NCI-H526 treated with DMSO at 0.1 percent for 48 hours (cell line): ENCODE results near the gene CD1E.
"Not testable (repeated sequence)": the region's sequence is repeated elsewhere in the genome, so short reads cannot be mapped to it uniquely, and the experiment has no call there.

Experiments
- DNase-seq: peaks from one replicate; lab custom pipeline; 2025; lab: John Stamatoyannopoulos, UW

Gene CD1E

DNA sequence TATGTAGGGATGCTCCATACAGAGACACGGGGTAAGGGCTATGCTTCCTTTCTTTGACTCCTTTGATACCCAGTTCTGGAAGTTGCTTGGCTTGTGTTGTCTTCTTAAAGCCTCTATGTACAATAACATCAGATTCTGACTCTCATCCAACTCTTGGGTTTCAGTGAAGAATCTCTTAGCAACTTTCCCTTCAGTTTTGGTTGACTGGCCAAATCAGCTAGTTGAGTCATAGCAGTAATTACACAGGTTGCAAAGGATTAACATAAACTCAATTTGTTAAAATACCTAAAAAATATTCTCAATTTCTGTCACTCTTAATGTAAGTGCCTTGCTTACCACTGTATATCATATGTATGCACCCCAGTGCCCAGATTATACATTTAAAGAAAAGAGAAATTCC, 9.2 kb downstream of the CD1E start:
- DNase-seq = no peak

GRCh38 chr1:158366783-158367182, 13.1 kb downstream of the CD1E start:
- DNase-seq = no peak

DNA sequence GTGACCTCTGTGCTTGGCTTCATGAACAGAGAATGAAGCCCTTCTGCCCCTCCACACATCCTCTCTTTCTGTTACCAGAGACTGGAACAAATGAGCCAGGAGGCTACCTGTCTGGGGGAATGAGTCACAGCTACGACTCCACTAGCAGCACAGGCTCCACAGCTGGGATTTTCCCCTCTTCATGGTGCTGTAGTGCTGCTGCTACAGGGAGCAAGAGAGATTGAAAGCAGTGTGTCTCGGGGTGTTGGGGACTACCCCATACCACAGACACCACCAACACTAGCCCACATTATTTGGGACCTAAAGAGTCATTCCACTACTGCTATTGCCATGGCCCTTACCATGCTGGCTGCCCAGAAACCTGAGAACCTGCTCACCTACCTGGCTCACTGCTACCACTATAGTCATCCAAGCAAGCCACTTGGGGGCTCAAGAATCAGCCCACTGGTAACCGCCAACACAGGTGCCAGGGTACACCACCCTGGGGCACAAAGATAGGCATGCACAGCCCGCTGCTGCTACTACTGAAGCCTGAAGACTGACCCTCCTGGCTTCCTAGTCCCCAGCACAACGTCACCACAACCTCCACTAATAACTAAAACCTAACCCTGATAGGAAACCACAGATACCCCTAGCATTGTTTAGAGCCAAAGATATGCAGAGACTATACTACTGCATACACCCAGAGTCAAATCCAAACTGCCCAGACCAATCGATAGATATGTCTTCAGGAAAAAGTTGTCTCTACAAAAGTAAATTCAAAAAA, 17.7 kb downstream of the CD1E start:
- DNase-seq = no peak

DNA sequence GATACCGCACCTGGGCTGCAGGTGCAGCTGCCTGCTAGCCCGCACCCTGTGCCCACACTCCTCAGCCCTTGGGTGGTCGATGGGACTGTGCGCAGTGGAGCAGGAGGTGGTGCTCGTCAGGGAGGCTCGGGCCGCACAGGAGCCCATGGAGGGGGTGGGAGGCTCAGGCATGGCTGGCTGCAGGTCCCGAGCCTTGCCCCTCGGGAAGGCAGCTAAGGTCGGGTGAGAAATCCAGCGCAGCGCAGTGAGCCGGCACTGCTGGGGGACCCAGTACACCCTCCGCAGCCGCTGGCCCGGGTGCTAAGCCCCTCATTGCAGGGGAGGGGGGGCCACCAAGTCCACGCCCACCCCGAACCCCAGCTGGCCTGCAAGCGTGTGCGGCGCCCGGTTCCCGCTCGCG, 20.4 kb downstream of the CD1E start:
- DNase-seq = not testable (repeated sequence)

GRCh38 chr1:158374860-158375259, 21.2 kb downstream of the CD1E start:
- no peak for DNase-seq

- no peak for DNase-seq
Observed at GRCh38 chr1:158390331-158390730, 36.6 kb downstream of the CD1E start.

DNA sequence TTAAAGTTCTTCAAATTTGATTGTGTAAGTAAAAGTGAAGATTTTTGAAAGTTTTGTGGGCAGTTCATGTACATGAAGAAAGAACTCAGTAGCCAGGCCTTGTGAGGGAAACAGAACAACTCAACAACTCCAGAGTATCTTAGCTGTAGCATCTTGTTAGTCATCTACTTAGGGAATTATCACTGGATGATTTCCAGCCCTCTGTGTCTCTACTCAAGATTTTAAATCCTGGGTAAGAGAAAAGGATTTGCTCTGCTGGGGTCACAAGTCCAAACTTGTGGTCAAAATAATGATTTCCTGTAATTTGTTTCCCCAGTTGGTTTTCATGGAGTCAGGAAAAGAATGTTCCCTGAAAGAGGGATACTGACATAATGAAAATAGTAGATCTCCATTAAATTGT, 37.4 kb downstream of the CD1E start:
- DNase-seq = no peak

GRCh38 chr1:158393476-158393875, 39.8 kb downstream of the CD1E start:
- DNase-seq = no peak

DNA sequence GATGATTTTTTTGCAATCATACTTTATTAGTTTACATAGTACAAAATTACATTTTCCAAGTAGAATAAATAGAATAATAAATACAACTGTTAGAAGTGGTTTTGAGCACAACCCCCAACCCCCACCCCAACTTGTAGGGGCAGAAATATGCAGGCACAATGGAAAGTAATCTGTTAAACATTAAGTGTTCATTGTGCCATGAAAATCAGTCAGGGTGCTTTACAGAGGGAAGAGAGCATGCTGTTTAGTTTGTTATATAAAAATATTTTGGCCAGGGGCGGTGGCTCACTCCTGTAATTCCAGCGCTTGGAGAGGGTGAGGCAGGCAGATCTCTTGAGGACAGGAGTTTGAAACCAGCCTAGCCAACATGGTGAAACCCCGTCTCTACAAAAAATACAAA, 43.0 kb downstream of the CD1E start:
- no peak for DNase-seq

DNA sequence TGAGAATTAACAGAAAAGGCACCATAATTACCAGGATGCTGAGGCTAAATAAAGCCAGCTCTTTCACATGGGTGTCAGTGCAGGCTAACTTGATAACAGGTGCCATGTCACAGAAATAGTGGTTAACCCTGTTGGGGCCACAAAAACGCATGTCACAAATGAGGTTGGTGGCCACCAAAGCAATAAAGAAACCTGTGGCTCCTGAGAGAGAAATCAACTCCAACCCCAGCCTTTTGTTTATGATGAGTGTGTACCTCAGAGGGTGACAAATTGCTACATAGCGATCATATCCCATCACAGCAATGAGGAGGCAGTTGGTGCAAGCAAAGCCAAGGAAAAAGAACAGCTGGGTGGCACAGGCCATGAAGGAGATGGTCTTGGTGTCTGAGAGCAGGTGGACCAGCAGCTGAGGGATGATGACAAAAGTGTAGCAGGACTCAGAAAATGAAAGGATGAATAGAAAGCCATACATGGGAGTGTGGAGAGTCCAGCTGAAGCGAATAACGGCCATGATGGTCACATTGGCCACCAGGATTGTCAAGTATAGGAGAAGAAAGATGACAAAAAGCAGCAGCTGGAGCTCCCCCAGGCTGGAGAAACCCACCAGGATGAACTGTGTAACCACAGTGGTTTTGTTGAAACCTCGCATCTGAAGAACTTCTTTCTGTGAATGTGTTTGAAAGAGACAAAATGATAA, 45.3 kb downstream of the CD1E start, which contains the start of gene OR10T2:
Gene OR10T2, minus strand, starts transcription at position 649 of the 697 bp plus-strand sequence. Its CDS starts 0 bp downstream, at position 649.
- DNase-seq = no peak

DNA sequence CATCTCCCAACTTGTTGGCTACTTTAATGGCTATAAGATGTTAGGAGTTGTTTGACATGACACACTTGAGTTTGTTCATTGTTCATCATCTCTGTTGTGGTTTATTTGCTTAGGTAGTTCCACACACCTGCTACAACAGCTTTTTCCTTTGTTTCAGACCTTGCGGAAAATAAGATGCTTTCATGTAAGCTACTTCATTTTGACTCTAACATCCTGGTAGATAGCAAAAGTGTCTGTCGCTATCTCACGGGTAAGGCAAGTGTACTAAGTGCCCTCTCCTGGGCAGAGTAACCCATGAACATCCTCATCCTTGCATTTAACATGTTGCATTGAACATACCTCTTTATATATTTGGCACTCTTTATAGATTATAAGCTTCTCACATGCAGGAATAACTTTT, 47.2 kb downstream of the CD1E start:
- no peak for DNase-seq

- DNase-seq = no peak
Observed at GRCh38 chr1:158407092-158407491, 53.4 kb downstream of the CD1E start.
